ENCODE measurements around the gene PLA2G2A. TPM values are rescaled to one million over a fixed set of nuclear protein-coding genes. Genes with fewer than 3 reads are reported as not detected.

PLA2G2A gene
- total and polyA plus RNA-seq, 9 of the 15 experiments (the other 6 are each of a cell fraction or from before 2014, with no cell fraction given): not detected

GRCh38 chr1:19988267-19989006 is 9.0 kb upstream of the PLA2G2A start:
- H3K9me3 ChIP-seq (replicated peaks; ENCODE audit: control insufficient read depth, insufficient read depth, low read depth, low read length): no peaks in the 10 kb centered on the region
- no peak for DNase-seq (ENCODE audit: extremely low read depth in 1 of 4, low spot score in 3 of 4)
- BruUV-seq (replicated peaks): no TSS peak
- in situ Hi-C loops (cut with MboI): no loop called here
- H3K79me2 ChIP-seq (ENCODE audit: control insufficient read depth, insufficient read depth, low read length): no peaks in the 10 kb centered on the region
- no peaks in the 10 kb centered on the region for H4K20me1 ChIP-seq (replicated peaks; ENCODE audit: control insufficient read depth, insufficient read depth, low read length)
- H3K9me1 ChIP-seq (ENCODE audit: control insufficient read depth, insufficient read depth, low read length): no peaks in the 10 kb centered on the region
- ChIA-PET POLR2A (no interaction called here), CTCF (ENCODE audit: low intra/inter-chr PET ratio) (no interaction called here)
- H3K4me2 ChIP-seq (ENCODE audit: insufficient read depth, low read length): no peak overlapping the region
- WGBS (ENCODE audit: insufficient coverage, low coverage, missing lambda C conversion rate): 0% methylated on average over 4 of the region's 4 CpGs
- H3K4me1 ChIP-seq (replicated peaks in 1 of 2; ENCODE audit: control insufficient read depth in 2 of 2, insufficient read depth in 2 of 2, low read length in 2 of 2): no peaks in the 10 kb centered on the region; a peak in 2 of 5 replicates
- no peak for FAIRE-seq
- H2AFZ ChIP-seq (ENCODE audit: low read depth, low read length): no peak overlapping the region
- no peak overlapping the region for H3K4me3 ChIP-seq
- H3K27ac ChIP-seq (ENCODE audit: extremely low read depth, low read depth, low read length): no peak overlapping the region
- H3K27me3 ChIP-seq (ENCODE audit: control insufficient read depth in 2 of 2, insufficient read depth in 2 of 2, low read length in 2 of 2): no peaks in the 10 kb centered on the region; a peak in 4 of 5 replicates
- no peak overlapping the region for H3K9ac ChIP-seq (ENCODE audit: insufficient read depth in 1 of 2, low read depth in 2 of 2, low read length in 2 of 2)
- intact Hi-C loops (cut with micrococcal nuclease): no loop called here
- H3K36me3 ChIP-seq (ENCODE audit: control insufficient read depth, insufficient read depth, low read length): no peaks in the 10 kb centered on the region
- ATAC-seq: no peak
- no peak for TF ChIP-seq RAD51 (IDR thresholded peaks at IDR 0.05; ENCODE audit: borderline replicate concordance, low read depth)
- TF ChIP-seq, protein P1, sequence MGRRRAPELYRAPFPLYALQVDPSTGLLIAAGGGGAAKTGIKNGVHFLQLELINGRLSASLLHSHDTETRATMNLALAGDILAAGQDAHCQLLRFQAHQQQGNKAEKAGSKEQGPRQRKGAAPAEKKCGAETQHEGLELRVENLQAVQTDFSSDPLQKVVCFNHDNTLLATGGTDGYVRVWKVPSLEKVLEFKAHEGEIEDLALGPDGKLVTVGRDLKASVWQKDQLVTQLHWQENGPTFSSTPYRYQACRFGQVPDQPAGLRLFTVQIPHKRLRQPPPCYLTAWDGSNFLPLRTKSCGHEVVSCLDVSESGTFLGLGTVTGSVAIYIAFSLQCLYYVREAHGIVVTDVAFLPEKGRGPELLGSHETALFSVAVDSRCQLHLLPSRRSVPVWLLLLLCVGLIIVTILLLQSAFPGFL (CRISPR knock-in tag; IDR thresholded peaks at IDR 0.05): no peak
- TF ChIP-seq RBM25 (IDR thresholded peaks at IDR 0.05; ENCODE audit: low read depth, low read length, severe bottlenecking): no peak
- TF ChIP-seq CBX2 (IDR thresholded peaks at IDR 0.05; ENCODE audit: insufficient read depth, low read length, poor library complexity, severe bottlenecking): no peak
- no peak for TF ChIP-seq PURB (CRISPR knock-in tag; IDR thresholded peaks at IDR 0.05; ENCODE audit: low read depth)
- TF ChIP-seq HEY1 (CRISPR knock-in tag; IDR thresholded peaks at IDR 0.05; ENCODE audit: borderline replicate concordance): no peak
- no peak for TF ChIP-seq KDM5B (IDR thresholded peaks at IDR 0.05; ENCODE audit: insufficient replicate concordance, low read depth, low read length)
- TF ChIP-seq, protein P2, sequence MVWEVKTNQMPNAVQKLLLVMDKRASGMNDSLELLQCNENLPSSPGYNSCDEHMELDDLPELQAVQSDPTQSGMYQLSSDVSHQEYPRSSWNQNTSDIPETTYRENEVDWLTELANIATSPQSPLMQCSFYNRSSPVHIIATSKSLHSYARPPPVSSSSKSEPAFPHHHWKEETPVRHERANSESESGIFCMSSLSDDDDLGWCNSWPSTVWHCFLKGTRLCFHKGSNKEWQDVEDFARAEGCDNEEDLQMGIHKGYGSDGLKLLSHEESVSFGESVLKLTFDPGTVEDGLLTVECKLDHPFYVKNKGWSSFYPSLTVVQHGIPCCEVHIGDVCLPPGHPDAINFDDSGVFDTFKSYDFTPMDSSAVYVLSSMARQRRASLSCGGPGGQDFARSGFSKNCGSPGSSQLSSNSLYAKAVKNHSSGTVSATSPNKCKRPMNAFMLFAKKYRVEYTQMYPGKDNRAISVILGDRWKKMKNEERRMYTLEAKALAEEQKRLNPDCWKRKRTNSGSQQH (CRISPR knock-in tag; IDR thresholded peaks at IDR 0.05): no peak
- TF ChIP-seq JUND (IDR thresholded peaks at IDR 0.05; ENCODE audit: borderline replicate concordance, low read depth, low read length): no peak
- TF ChIP-seq JUND (tag; IDR thresholded peaks at IDR 0.05; ENCODE audit: borderline replicate concordance, low read depth, low read length): no peak
- no peak for TF ChIP-seq TCF7L2 (IDR thresholded peaks at IDR 0.05; ENCODE audit: low read depth, low read length)
- TF ChIP-seq PHTF2 (CRISPR knock-in tag; IDR thresholded peaks at IDR 0.05): no peak
- no peak for TF ChIP-seq RNF2 (IDR thresholded peaks at IDR 0.05)
- TF ChIP-seq NR4A1 (CRISPR knock-in tag; IDR thresholded peaks at IDR 0.05): no peak
- no peak for TF ChIP-seq NR4A1 (tag; IDR thresholded peaks at IDR 0.05)
- TF ChIP-seq HDAC1 (IDR thresholded peaks at IDR 0.05): no peak
- TF ChIP-seq, protein P3, sequence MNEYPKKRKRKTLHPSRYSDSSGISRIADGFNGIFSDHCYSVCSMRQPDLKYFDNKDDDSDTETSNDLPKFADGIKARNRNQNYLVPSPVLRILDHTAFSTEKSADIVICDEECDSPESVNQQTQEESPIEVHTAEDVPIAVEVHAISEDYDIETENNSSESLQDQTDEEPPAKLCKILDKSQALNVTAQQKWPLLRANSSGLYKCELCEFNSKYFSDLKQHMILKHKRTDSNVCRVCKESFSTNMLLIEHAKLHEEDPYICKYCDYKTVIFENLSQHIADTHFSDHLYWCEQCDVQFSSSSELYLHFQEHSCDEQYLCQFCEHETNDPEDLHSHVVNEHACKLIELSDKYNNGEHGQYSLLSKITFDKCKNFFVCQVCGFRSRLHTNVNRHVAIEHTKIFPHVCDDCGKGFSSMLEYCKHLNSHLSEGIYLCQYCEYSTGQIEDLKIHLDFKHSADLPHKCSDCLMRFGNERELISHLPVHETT (CRISPR knock-in tag; conservative IDR thresholded peaks at IDR 0.05 in 1 of 2, IDR thresholded peaks at IDR 0.05 in 1 of 2): no peak
- no peak for TF ChIP-seq MECOM (CRISPR knock-in tag; IDR thresholded peaks at IDR 0.05)
